DMS53 treated with DMSO at 0.1 percent for 48 hours (cell line): ENCODE measurements around the gene CCNE1.

Experiments used
- DNase-seq: peaks from one replicate; lab custom pipeline; 2025; ENCODE audit not compliant: unreplicated experiment; lab: John Stamatoyannopoulos, UW

CCNE1 gene

GRCh38 chr19:29811125-29812079 lies at the start of gene CCNE1:
Gene CCNE1, plus strand, starts transcription at chr19:29811991. Its CDS starts 565 bp downstream, at chr19:29812556.
- peak; percentile 63 for DNase-seq

- DNase-seq = no peak
These were observed 48.6 kb upstream of the CCNE1 start for GRCh38 chr19:29763196-29763595.

- DNase-seq = no peak
These were observed 47.4 kb upstream of the CCNE1 start for GRCh38 chr19:29764361-29764760.

GRCh38 chr19:29766100-29766499 lies 45.7 kb upstream of the CCNE1 start:
- no peak for DNase-seq

- DNase-seq = no peak
These were observed 44.6 kb upstream of the CCNE1 start for GRCh38 chr19:29767039-29767735.

GRCh38 chr19:29768166-29768565 lies 43.6 kb upstream of the CCNE1 start:
- no peak for DNase-seq

GRCh38 chr19:29769997-29770396 lies 41.8 kb upstream of the CCNE1 start:
- DNase-seq = no peak

- DNase-seq = no peak
These were observed 41.1 kb upstream of the CCNE1 start for GRCh38 chr19:29770648-29771047.

- DNase-seq = peak; percentile 5
These were observed 39.9 kb upstream of the CCNE1 start for GRCh38 chr19:29771708-29772414.

GRCh38 chr19:29772696-29773095 lies 39.1 kb upstream of the CCNE1 start:
- DNase-seq = no peak

- DNase-seq = no peak
These were observed 38.6 kb upstream of the CCNE1 start for GRCh38 chr19:29773141-29773540.

GRCh38 chr19:29774126-29774525 lies 37.7 kb upstream of the CCNE1 start:
- no peak for DNase-seq

GRCh38 chr19:29777781-29778309 lies 33.9 kb upstream of the CCNE1 start:
- no peak for DNase-seq

- DNase-seq = no peak
These were observed 31.9 kb upstream of the CCNE1 start for GRCh38 chr19:29779921-29780320.

- no peak for DNase-seq
These were observed 30.2 kb upstream of the CCNE1 start for GRCh38 chr19:29781386-29782259.

- DNase-seq = no peak
These were observed 29.6 kb upstream of the CCNE1 start for GRCh38 chr19:29782260-29782580.

- no peak for DNase-seq
These were observed 28.1 kb upstream of the CCNE1 start for GRCh38 chr19:29783627-29784190.

- no peak for DNase-seq
These were observed 27.1 kb upstream of the CCNE1 start for GRCh38 chr19:29784598-29785223.

GRCh38 chr19:29785360-29785759 lies 26.4 kb upstream of the CCNE1 start:
- no peak for DNase-seq
